Endothelial cell of umbilical vein (primary cell): ENCODE data around the gene CGNL1. TPM values are rescaled to one million over a fixed set of nuclear protein-coding genes. Genes with fewer than 3 reads are reported as not detected.

ENCODE experiments used
- BruUV-seq: library from RNA; stranded (reverse); fragments of 400-500 nt; replicated peaks from 2 replicates; lab custom pipeline; 2021; lab: Mats Ljungman, UMichigan
- CTCF ChIA-PET: fragments of 300-600, 350-600 bp; sonication (Branson Sonifier 250); formaldehyde crosslinking; loops from one replicate; lab custom pipeline; 2021; ENCODE audit warnings: antibody characterized with exemption, inconsistent platforms; lab: Charles Lee
- POLR2A ChIA-PET: fragments of 300-600, 350-600 bp; sonication (Branson Sonifier 250); formaldehyde crosslinking; loops from one replicate; lab custom pipeline; 2021; ENCODE audit warnings: antibody characterized with exemption, inconsistent platforms; lab: Charles Lee
- DNase-seq: peaks from one replicate; pipeline ENCODE4 v3.0.0-alpha.2; 2011; ENCODE audit warnings: low read depth, low spot score
- FAIRE-seq: peaks from 2 replicates; lab custom pipeline; 2011; peaks lifted over from hg19 to GRCh38; lab: Jason Lieb, UNC
- H2AFZ ChIP-seq: 2 replicates; pipeline ENCODE4 v1.6.0; 2012; ENCODE audit warnings: low read depth, low read length, control low read depth, inconsistent platforms
- H3K27ac ChIP-seq: 2 replicates; pipeline ENCODE4 v1.5.1; 2011; ENCODE audit warnings: low read depth, mild to moderate bottlenecking, control low read depth, low read length, moderate library complexity; ENCODE audit not compliant: insufficient read depth
- H3K27me3 ChIP-seq, 2 experiments: 2 replicates each; pipeline versions ENCODE4 v1.6.0 to v1.6.1; 2011; ENCODE audit warnings: low read length in 2 of 2, mixed read lengths in 1 of 2; ENCODE audit not compliant: control insufficient read depth in 2 of 2, insufficient read depth in 2 of 2
- H3K36me3 ChIP-seq, 2 experiments: 2 replicates in 1 of 2; 3 replicates in 1 of 2; pipeline ENCODE4 v1.5.1; 2011; ENCODE audit warnings: low read length in 2 of 2, mild to moderate bottlenecking in 1 of 2, moderate library complexity in 1 of 2; ENCODE audit not compliant: control insufficient read depth in 2 of 2, insufficient read depth in 2 of 2; ENCODE audit errors: extremely low read depth in 1 of 2
- H3K4me1 ChIP-seq: 3 replicates; pipeline ENCODE4 v1.5.1; 2011; ENCODE audit warnings: mild to moderate bottlenecking, low read length; ENCODE audit not compliant: control insufficient read depth, insufficient read depth; ENCODE audit errors: extremely low read depth
- H3K4me2 ChIP-seq: 2 replicates; pipeline ENCODE4 v1.6.1; 2011; ENCODE audit warnings: low read length, control low read depth, mixed read lengths; ENCODE audit not compliant: insufficient read depth
- H3K4me3 ChIP-seq, 3 experiments: fragments of 200-600 bp in 1 of 3; sonication (generic), shearing (Covaris generic) in 1 of 3; replicated peaks in 1 of 3; 2 replicates each; pipeline ENCODE4 v1.5.1; 2011 to 2016; ENCODE audit warnings: control low read depth in 3 of 3, low read length in 3 of 3, mild to moderate bottlenecking in 2 of 3, inconsistent platforms in 1 of 3, low read depth in 1 of 3, moderate library complexity in 1 of 3; ENCODE audit not compliant: insufficient read depth in 1 of 3
- H3K79me2 ChIP-seq: 2 replicates; pipeline ENCODE4 v1.6.0; 2012; ENCODE audit warnings: low read length, inconsistent platforms; ENCODE audit not compliant: control insufficient read depth, insufficient read depth
- H3K9ac ChIP-seq: replicated peaks from 2 replicates; pipeline ENCODE3; 2011; ENCODE audit warnings: low read length, control low read depth; ENCODE audit not compliant: insufficient read depth; ENCODE audit errors: extremely low read depth
- H3K9me1 ChIP-seq: replicated peaks from 3 replicates; pipeline ENCODE4 v1.6.0; 2011; ENCODE audit warnings: mild to moderate bottlenecking, low read length; ENCODE audit not compliant: control insufficient read depth, insufficient read depth; ENCODE audit errors: extremely low read depth
- H3K9me3 ChIP-seq: replicated peaks from 2 replicates; pipeline ENCODE4 v1.5.1; 2012; ENCODE audit warnings: low read length, inconsistent platforms; ENCODE audit not compliant: control insufficient read depth, insufficient read depth
- H4K20me1 ChIP-seq: replicated peaks from 2 replicates; pipeline ENCODE3; 2011; ENCODE audit warnings: mild to moderate bottlenecking, low read length; ENCODE audit not compliant: control insufficient read depth, insufficient read depth; ENCODE audit errors: extremely low read depth
- FOS ChIP-seq: IDR thresholded peaks from 2 replicates; pipeline ENCODE4 v1.6.1; 2011; ENCODE audit warnings: mild to moderate bottlenecking, low read length, moderate library complexity, borderline replicate concordance; ENCODE audit not compliant: insufficient read depth
- GATA2 ChIP-seq: IDR thresholded peaks from 2 replicates; pipeline ENCODE4 v1.7.0; 2011; ENCODE audit warnings: low read depth, mild to moderate bottlenecking, moderate library complexity, mixed read lengths, low read length; ENCODE audit not compliant: insufficient read length, insufficient read depth
- JUN ChIP-seq: IDR thresholded peaks from 2 replicates; pipeline ENCODE4 v1.6.1; 2011; ENCODE audit warnings: borderline replicate concordance, low read depth; ENCODE audit not compliant: insufficient read length, insufficient read depth
- MYC ChIP-seq: IDR thresholded peaks from one replicate; pipeline ENCODE4 v1.6.1; 2011; ENCODE audit warnings: mild to moderate bottlenecking, low read depth, low read length
- POLR2A ChIP-seq: IDR thresholded peaks from 2 replicates; pipeline ENCODE4 v1.6.1; 2012; ENCODE audit warnings: low read depth, mild to moderate bottlenecking, control low read depth, low read length
- POLR2AphosphoS5 ChIP-seq: IDR thresholded peaks from 2 replicates; pipeline ENCODE4 v1.6.1; 2012; ENCODE audit warnings: low read depth, mild to moderate bottlenecking, control low read depth, low read length, moderate library complexity; ENCODE audit not compliant: insufficient read depth
- dilution Hi-C: fragments of 300-500 bp; cut with MboI; formaldehyde crosslinking; loops from one replicate; pipeline ENCODE4 v1.15.0; 2019; ENCODE audit warnings: low sequenced_read_pairs; ENCODE audit not compliant: extremely low pct_ligation_motif_present
- intact Hi-C: fragments of 100-400 bp; cut with micrococcal nuclease; formaldehyde crosslinking; loops from one replicate; pipeline ENCODE4 v1.10.0; 2022
- polyA plus RNA-seq, 4 experiments: library from polyadenylated mRNA; depleted of rRNA in 3 of 4; stranded (reverse) in 3 of 4; unstranded in 1 of 4; fragments of >200 nt; gene quantifications; 2 replicates each; pipeline versions ENCODE4 v1.2.1 to v1.2.3, GENCODE V29; 2011 to 2012; ENCODE audit warnings: missing spikeins in 1 of 4
- total RNA-seq: library from RNA; stranded (reverse); gene quantifications from 2 replicates; pipeline ENCODE4 v1.2.3, GENCODE V29; 2021
- TF ChIP-seq, protein P1 (sequence below): IDR thresholded peaks from 2 replicates; pipeline ENCODE4 v1.6.1; 2011; ENCODE audit not compliant: insufficient read depth, insufficient read length
- TF ChIP-seq, protein P2 (sequence below), 2 donors: IDR thresholded peaks; 1 replicate in 1 of 2; 2 replicates in 1 of 2; pipeline ENCODE4 v1.5.1; 2011; ENCODE audit warnings: low read length in 2 of 2, mild to moderate bottlenecking in 2 of 2, moderate library complexity in 2 of 2, control low read depth in 1 of 2, inconsistent platforms in 1 of 2, low read depth in 1 of 2; ENCODE audit not compliant: insufficient read depth in 1 of 2; ENCODE audit errors: extremely low read depth in 1 of 2

Gene CGNL1
- total and polyA plus RNA-seq, 2 donors (not counting 3 experiments of a cell fraction or from before 2014, with no cell fraction given), result 6.9 to 27.1 TPM

DNA sequence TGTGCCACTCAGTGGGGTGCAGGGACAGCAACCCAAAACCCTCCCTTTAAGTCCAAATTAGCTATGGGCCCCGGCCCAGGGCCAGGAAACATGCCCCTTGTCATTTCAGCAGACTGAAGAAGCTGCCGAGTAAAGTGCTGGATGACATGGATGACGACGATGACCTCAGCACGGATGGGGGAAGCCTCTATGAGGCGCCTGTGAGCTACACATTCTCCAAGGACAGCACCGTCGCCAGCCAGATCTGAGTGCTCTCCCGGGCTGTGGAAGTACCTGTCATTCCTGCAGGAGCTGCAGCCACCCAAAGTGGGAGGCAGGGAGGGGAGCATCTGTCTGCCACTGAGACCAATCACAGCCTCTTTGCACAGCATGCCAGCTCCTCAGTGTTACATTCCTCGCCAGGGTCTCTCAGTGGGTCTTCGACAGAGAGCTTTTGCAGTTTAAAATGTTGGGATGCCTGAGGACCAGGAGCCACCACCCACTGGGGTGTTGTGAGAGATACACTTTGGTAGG is 171.0 kb downstream of the CGNL1 start:
- Histone ChIP-seq H3K79me2 (no peaks in the 10 kb centered on the region), H2AFZ (no peak overlapping the region), H3K9me3 (no peaks in the 10 kb centered on the region), H3K36me3 (peaks cover 0 to 18% of the 10 kb centered on the region in 2 experiments), H3K4me2 (no peak overlapping the region), H3K27me3 (no peaks in the 10 kb centered on the region), H3K9me1 (no peaks in the 10 kb centered on the region), H3K9ac (no peak overlapping the region), H4K20me1 (no peaks in the 10 kb centered on the region), H3K27ac (no peak overlapping the region), H3K4me3 (no peak overlapping the region), H3K4me1 (peaks cover 19% of the 10 kb centered on the region)
- FAIRE-seq (no peak), DNase-seq (no peak)
- no peak for TF ChIP-seq FOS
- no peak for TF ChIP-seq MYC
- TF ChIP-seq GATA2, result no peak
- no peak for TF ChIP-seq JUN
- no TSS peak for BruUV-seq
- CTCF ChIA-PET, result interaction anchor here (1.6 to 8.5 kb wide), 5 partner anchors 12 to 207 kb away, joined by 3 to 162 read pairs (median 14); no protein-coding TSS in a partner anchor
- POLR2A ChIA-PET, result no interaction called here
- dilution Hi-C loops, result loop anchor here (25.0 kb wide), 1 partner anchor 210 kb away; no protein-coding TSS in a partner anchor
- intact Hi-C loops, result no loop called here

DNA sequence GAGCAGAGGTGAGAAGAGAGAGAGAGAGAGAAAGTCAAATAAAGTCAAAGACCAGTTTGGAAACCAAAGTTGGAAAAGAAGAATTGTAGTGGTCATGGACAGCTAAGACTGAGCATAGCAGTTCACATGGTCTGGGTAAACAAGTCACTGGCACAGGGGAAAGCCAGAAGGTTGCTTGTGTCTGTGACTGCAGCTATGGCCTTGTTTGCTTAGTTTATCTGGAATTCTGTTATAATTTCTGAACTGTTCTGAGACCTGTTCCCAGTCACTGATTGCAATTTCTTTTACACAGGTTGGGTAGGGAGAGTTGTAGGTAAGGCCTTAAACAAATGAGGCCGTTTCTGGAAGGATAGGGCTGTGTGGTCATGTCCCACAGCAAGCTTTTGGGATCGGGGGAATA is 172.0 kb downstream of the CGNL1 start:
- H3K36me3 ChIP-seq, result peaks cover 0 to 18% of the 10 kb centered on the region in 2 experiments
- no peak overlapping the region for H3K4me2 ChIP-seq
- H3K27ac ChIP-seq, result no peak overlapping the region
- H2AFZ ChIP-seq, result no peak overlapping the region
- POLR2A ChIA-PET, result no interaction called here
- peaks cover 30% of the 10 kb centered on the region for H3K4me1 ChIP-seq
- intact Hi-C loops (no loop called here), dilution Hi-C loops (loop anchor here (25.0 kb wide), 1 partner anchor 211 kb away; no protein-coding TSS in a partner anchor)
- H3K27me3 ChIP-seq, result no peaks in the 10 kb centered on the region
- no peaks in the 10 kb centered on the region for H3K9me3 ChIP-seq
- H3K79me2 ChIP-seq, result no peaks in the 10 kb centered on the region
- DNase-seq (no peak), FAIRE-seq (no peak)
- H3K4me3 ChIP-seq, result no peak overlapping the region
- BruUV-seq, result no TSS peak
- CTCF ChIA-PET, result interaction anchor here (0.8 to 8.5 kb wide), 5 partner anchors 11 to 208 kb away, joined by 5 to 162 read pairs (median 14); no protein-coding TSS in a partner anchor
- H4K20me1 ChIP-seq, result no peaks in the 10 kb centered on the region
- no peaks in the 10 kb centered on the region for H3K9me1 ChIP-seq
- no peak overlapping the region for H3K9ac ChIP-seq
- TF ChIP-seq MYC (no peak), POLR2AphosphoS5 (no peak), GATA2 (no peak), JUN (no peak), FOS (no peak), POLR2A (no peak)
- TF ChIP-seq, protein P1, sequence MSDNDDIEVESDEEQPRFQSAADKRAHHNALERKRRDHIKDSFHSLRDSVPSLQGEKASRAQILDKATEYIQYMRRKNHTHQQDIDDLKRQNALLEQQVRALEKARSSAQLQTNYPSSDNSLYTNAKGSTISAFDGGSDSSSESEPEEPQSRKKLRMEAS, result no peak
- TF ChIP-seq, protein P2, sequence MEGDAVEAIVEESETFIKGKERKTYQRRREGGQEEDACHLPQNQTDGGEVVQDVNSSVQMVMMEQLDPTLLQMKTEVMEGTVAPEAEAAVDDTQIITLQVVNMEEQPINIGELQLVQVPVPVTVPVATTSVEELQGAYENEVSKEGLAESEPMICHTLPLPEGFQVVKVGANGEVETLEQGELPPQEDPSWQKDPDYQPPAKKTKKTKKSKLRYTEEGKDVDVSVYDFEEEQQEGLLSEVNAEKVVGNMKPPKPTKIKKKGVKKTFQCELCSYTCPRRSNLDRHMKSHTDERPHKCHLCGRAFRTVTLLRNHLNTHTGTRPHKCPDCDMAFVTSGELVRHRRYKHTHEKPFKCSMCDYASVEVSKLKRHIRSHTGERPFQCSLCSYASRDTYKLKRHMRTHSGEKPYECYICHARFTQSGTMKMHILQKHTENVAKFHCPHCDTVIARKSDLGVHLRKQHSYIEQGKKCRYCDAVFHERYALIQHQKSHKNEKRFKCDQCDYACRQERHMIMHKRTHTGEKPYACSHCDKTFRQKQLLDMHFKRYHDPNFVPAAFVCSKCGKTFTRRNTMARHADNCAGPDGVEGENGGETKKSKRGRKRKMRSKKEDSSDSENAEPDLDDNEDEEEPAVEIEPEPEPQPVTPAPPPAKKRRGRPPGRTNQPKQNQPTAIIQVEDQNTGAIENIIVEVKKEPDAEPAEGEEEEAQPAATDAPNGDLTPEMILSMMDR (IDR thresholded peaks at IDR 0.05; ENCODE audit: extremely low read depth in 1 of 2, insufficient read depth in 1 of 2, low read depth in 1 of 2, low read length in 2 of 2), result no peak
